ENCODE measurements around the gene EYA3. TPM values are rescaled to one million over a fixed set of nuclear protein-coding genes. Genes with fewer than 3 reads are reported as not detected.

The EYA3 gene
- total and polyA plus RNA-seq, 2 of the 8 experiments (the other 6 are each of a cell fraction or from before 2014, with no cell fraction given), result 15.0 to 33.9 TPM

DNA sequence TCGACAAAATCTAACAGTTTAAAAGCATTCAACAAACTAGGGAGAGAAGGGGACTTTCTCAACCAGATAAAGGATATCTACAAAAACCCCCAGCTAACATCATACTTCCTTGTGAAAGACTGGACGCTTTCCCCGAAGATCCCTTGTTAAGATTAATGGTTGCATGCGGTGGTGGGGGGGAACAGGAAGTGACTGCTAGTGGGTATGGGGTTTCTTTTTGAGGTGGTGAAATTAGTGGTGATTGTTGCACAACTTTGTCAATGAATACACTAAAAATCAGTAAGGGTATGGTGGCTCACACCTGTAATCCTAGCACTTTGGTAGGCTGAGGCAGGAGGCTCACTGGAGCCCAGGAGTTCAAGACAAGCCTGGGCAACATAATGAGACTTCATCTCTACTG lies 26.9 kb upstream of the EYA3 start:
- 81% methylated on average over 4 of the region's 4 CpGs; no CpG with 5 or more reads in 1 of the 2 experiments for WGBS, 2 experiments (ENCODE audit: extremely low coverage in 1 of 2, insufficient coverage in 1 of 2, insufficient read length in 1 of 2, insufficient replicate concordance in 2 of 2, low coverage in 1 of 2, low lambda C conversion rate in 2 of 2, missing lambda C conversion rate in 1 of 2)
- Histone ChIP-seq H3K23ac (ENCODE audit: insufficient read length) (no peak overlapping the region), H4K91ac (replicated peaks; ENCODE audit: insufficient read length, low read length) (no peak overlapping the region), H3K4me3 (ENCODE audit: extremely low read depth in 1 of 4, insufficient read depth in 2 of 4, low read depth in 3 of 4, low read length in 4 of 4) (no peak overlapping the region), H4K8ac (ENCODE audit: extremely low read depth, insufficient read depth, low read length) (no peak overlapping the region), H4K20me1 (replicated peaks in 1 of 2; ENCODE audit: control insufficient read depth in 1 of 2, insufficient read depth in 2 of 2, low read length in 2 of 2) (no peaks in the 10 kb centered on the region), H3K36me3 (ENCODE audit: control insufficient read depth in 2 of 4, insufficient read depth in 4 of 4, low read length in 3 of 4) (no peaks in the 10 kb centered on the region), H2BK5ac (ENCODE audit: low read depth, low read length) (no peak overlapping the region), H2AFZ (ENCODE audit: low read length) (no peak overlapping the region), H3K56ac (replicated peaks; ENCODE audit: insufficient read length, low read depth, low read length) (no peak overlapping the region), H2AK5ac (ENCODE audit: low read depth, low read length) (no peak overlapping the region), H3K14ac (ENCODE audit: insufficient read length) (no peak overlapping the region), H3K4ac (replicated peaks; ENCODE audit: insufficient read length, low read depth, low read length) (no peak overlapping the region), H3K9ac (replicated peaks in 1 of 4; ENCODE audit: extremely low read depth in 1 of 4, low read depth in 3 of 4, low read length in 3 of 4) (no peak overlapping the region), H3K27me3 (replicated peaks in 1 of 4; ENCODE audit: control insufficient read depth in 3 of 4, extremely low read depth in 1 of 4, insufficient read depth in 3 of 4, low read length in 3 of 4) (no peaks in the 10 kb centered on the region), H3K23me2 (ENCODE audit: low read depth, low read length) (0 out of 2 replicates have a peak, but pooled peaks cover 1% of the 10 kb centered on the region), H4K5ac (ENCODE audit: insufficient read length, low read depth, low read length) (no peak overlapping the region), H2BK20ac (ENCODE audit: low read length) (no peak overlapping the region), H3K4me1 (replicated peaks in 1 of 4; ENCODE audit: control insufficient read depth in 3 of 4, insufficient read depth in 4 of 4, low read length in 3 of 4) (no peaks in the 10 kb centered on the region), H3K27ac (ENCODE audit: low read depth, low read length) (no peak overlapping the region), H2BK120ac (replicated peaks; ENCODE audit: low read depth, low read length) (no peak overlapping the region), H3K18ac (ENCODE audit: extremely low read depth, low read length) (no peak overlapping the region), H3K79me2 (ENCODE audit: control insufficient read depth in 1 of 2, insufficient read depth in 2 of 2, low read length in 2 of 2) (no peaks in the 10 kb centered on the region), H2BK15ac (ENCODE audit: low read length) (no peak overlapping the region), H3K9me3 (ENCODE audit: insufficient read depth in 2 of 2, low read depth in 1 of 2, low read length in 1 of 2) (no peaks in the 10 kb centered on the region), H2BK12ac (ENCODE audit: low read depth, low read length) (no peak overlapping the region), H3K79me1 (ENCODE audit: low read depth, low read length) (no peaks in the 10 kb centered on the region), H3K4me2 (ENCODE audit: insufficient read depth in 1 of 2, low read depth in 2 of 2, low read length in 2 of 2) (no peak overlapping the region)
- POLR2A ChIA-PET (ENCODE audit: partially characterized antibody), result interaction anchor here (0.6 to 1.4 kb wide), 2 partner anchors 11 to 166 kb away, joined by 3 to 7 read pairs; no protein-coding TSS in a partner anchor
- no peak for FAIRE-seq
- DNase-seq (ENCODE audit: low read depth in 1 of 2, low spot score in 2 of 2), result no peak
- CTCF ChIA-PET (ENCODE audit: partially characterized antibody), result interaction anchor here (0.8 to 5.6 kb wide), 4 partner anchors 10 to 39 kb away, joined by 4 to 80 read pairs (median 7); partner anchors contain the start of gene EYA3
- no peak for TF ChIP-seq GABPA (IDR thresholded peaks at IDR 0.05; ENCODE audit: borderline replicate concordance, insufficient read depth, low read length)
- no peak for TF ChIP-seq SP4 (IDR thresholded peaks at IDR 0.05; ENCODE audit: low read length)
- peak; percentile 59; the same call in 1 of the 2 replicates for TF ChIP-seq CEBPB (IDR thresholded peaks at IDR 0.05; ENCODE audit: low read depth, low read length)
- TF ChIP-seq MAFK (IDR thresholded peaks at IDR 0.05; ENCODE audit: low read depth, low read length), result no peak
- TF ChIP-seq RFX5 (IDR thresholded peaks at IDR 0.05; ENCODE audit: borderline replicate concordance, low read depth, low read length), result no peak

All from H1 (cell line).